HG03469 (cell line): ENCODE results near the gene HILPDA.
"Not testable (repeated sequence)": the region's sequence is repeated elsewhere in the genome, so short reads cannot be mapped to it uniquely, and the experiment has no call there.

Source experiments
- ATAC-seq: cut with Tn5 transposase; IDR thresholded peaks from one replicate; pipeline ENCODE4 v1.9.1; 2021; ENCODE audit warnings: mild to moderate bottlenecking, moderate library complexity, moderate number of reproducible peaks; ENCODE audit not compliant: unreplicated experiment

HILPDA gene

DNA sequence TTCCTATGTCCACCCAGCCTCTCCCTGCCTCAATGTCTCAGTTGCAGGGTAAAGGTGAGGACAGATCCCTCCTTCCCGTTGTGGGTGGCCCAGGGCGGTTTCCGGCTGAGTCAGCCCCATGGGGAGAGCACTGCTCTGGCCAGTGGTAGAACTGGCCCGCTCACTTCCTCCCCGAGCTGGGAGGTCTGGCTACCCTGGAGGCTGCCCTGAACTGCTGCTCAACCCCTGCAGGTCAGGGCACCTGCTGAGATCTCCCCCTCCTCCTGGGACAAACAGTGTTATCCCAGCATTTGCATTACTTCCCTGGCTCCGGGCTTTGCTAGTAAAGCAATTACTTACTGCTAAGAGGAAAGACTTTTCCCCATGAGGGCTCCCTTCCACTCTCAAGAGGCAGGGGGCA is 24.5 kb upstream of the HILPDA start:
- no peak for ATAC-seq

DNA sequence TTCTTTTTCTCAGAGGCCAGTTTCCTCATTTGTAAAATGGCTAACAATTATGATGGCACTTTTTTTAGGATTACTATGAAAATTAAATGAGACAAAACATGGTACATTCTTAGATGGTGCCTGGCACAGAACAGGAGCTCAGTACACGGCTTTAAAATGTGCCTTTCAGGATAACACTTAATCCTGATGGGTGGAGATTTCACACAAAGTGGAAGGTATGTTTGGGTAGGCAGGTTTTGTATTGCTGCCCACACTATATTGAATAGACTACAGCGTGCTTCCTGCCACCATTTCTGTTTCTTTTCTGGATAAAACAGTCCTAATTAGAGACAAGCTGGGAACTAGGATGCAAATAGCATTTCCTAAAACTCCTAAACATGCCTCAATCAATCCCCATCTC is 23.9 kb upstream of the HILPDA start:
- ATAC-seq, result no peak

DNA sequence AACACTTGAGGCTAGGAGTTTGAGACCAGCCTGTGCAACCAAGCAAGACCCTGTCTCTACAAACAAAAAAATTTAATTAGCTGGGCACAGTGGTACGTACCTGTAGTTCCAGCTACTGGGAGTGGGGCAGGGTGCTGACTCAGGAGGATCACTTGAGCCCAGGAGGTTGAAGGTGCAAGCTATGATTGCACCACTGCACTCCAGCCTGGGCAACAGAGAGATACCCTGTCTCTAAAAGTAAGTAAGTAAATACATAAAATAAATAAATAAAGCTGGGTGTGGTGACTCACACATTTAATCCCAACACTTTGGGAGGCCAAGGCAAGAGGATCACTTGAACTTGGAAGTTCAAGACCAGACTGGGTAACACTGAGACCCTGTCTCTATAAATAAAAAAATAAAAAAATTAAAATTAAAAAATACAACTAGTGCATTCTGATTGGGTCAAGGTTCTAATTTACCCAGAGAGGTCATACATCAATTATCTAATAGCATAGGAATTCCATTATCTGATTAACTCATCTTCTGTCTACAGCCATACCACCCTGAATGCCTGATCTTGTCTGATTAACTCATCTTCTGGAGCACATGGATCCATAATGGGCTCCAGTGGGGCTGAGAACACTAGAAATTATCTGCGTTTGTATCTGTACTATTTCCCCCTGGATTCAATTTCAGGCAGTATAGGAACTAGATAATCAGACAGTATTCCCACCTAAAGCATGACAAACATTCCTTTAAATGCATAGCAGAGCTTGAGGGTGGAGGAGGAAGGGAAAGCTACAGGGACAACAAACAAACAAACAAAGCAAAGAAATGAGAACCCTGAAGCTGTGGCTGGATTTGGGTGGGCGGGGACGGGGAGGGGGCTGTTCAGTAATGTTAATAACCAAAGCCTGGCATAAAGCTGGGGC is 21.0 kb upstream of the HILPDA start:
- ATAC-seq, result no peak

DNA sequence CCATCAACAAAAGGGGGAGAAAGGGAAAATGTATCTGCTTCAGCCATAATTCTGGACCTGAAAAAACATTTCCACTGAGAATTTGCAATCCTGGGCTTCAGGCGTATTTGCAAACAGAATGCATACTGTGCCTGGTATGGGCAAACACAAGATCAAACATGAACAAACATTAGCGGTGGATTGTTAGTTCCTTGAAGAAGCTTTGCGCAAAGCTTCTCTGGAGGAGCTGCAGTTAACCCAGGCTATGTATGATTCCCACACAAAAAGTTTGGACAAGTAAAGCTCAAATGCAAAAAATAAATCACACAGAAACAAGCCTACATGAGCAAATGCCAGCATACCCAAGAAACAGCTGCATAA is 20.4 kb upstream of the HILPDA start:
- ATAC-seq, result no peak

DNA sequence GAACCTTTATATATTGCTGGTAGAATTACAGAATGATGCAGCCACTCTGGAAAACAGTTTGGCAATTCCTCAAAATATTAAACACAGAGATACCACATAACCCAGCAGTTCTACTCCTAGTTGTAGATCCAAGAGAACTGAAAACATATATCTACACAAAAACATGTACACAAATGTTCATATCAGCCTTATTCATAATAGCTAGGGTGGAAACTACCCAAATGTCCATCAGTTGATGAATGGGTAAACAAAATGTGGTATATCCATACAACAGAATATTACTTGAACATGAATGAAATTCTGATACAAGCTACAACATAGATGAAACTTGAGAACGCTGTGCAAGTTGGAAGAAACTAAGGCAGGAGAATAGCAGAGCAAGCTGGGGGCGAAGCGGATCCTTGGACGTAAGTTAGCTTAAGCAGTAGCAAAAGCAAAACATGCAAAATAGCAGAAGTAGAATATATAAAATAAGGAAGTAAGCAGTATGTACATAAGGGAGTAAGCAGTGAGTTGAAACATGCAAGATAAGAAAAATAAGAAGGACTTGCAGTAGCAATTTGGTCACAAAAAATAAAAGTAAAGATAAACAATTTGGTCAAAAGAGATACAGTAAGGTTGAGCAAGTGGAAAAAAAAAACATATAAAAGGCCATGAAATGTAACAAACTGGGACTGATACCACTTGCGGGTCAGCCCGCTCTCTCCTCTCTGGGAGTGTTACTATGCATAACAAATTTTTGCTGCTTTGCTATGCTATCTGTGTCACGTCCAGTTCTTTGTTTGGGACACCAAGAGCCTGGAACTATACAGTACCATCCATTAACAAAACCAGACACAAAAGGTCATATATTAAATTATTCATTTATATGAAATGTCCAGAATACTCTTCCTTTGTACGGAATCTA is 18.0 kb upstream of the HILPDA start:
- no peak for ATAC-seq

DNA sequence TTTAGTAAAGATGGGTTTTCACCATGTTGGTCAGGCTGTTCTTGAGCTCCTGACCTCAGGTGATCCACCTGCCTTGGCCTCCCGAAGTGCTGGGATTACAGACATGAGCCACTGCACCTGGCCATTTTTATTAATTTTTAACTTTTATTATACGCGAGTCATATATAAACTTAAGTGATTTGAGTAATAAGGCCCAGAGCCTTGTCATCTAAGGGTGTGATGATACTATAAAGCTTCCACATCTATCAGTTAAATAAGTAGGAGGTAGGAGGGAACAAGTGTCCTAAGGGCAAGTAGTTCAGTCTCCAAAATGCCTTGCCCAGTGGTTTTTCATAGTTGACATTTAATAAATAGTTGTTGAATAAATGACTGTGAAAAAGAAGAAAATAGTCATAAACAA is 13.3 kb upstream of the HILPDA start:
- ATAC-seq, result no peak

DNA sequence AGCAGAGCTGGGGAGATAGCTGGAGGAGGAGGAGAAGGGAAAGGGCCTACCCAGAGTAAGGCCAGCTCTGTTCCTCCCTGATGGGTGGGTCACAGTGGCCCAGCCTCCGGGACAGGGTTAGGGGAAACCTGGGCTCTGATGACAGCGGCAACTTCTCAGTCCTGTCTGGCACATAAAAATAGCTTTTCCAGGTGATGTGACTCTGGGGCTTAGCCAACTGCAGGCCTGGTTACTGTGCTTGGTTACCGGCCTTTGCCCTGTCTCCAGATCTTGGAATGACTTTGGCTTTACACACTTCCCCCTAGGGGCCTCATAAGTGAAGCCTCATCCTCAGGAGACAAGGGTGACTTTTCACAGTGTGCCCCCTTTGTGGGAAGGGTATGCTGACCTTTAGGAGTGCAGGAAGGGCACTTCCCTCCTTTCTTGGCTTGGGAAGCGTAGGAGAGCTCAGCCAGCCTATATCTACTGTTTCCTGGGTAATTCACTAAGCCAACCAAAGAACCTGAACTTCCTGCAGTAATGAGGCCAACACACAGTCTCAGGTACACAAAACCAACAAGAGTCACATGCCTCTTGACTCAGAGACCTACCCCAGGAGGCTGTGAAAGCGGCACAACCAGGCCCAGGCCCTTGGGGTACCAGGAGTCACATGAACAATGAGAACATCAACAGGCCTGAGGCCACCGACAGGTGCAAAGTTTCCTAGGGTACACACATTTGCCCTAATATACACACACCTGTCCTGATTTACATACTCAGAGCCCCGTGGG is 11.7 kb upstream of the HILPDA start:
- ATAC-seq, result no peak

DNA sequence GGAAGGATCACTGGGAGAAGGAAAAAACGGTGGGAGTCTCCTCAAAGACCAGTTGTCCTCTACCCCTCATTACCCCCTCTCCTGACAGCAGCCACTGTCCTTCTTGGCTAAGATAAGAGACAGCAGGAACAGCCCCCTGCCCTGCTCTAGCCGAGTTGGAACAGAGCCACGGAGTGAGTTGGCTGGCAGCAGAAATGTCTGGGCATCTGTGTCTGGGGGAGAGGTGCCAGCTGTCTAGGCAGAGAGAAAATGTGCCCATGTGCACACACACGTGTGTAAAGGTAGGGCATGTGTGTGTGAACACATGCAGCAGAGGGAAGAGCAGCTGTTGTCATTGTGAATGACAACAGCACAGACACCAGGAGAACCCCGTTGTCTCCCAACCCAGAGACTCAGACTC is 9.4 kb upstream of the HILPDA start:
- ATAC-seq, result no peak

DNA sequence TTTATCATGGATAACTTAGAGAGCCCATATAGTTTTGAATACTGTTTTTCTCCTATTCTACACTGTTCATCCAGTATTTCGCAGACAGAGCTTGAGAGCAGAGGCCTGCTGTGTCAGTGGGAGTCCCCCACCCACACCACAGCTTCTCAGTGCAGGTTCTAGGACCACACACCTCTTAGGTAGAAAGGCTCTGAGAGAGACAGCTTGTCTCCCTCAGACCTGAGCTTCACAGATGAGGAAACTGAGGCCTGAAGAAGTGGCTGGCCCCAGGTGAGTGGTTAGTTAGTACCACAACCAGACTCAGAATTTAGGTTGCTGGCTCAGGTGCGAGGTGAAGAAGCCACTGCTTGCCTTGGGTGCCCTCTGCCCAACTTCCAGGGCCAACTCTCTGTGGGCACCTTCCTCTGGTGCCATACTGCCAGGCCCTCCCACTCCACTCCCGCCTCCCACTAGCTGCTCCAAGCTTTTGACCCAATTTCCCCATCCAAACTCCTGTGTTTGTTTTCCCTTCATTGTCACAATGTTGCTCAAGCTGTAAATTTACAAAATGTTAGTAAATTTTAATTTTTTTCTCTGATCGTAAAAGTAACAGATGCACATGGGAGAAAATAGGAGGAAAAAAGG is 7.6 kb upstream of the HILPDA start:
- ATAC-seq, result no peak

DNA sequence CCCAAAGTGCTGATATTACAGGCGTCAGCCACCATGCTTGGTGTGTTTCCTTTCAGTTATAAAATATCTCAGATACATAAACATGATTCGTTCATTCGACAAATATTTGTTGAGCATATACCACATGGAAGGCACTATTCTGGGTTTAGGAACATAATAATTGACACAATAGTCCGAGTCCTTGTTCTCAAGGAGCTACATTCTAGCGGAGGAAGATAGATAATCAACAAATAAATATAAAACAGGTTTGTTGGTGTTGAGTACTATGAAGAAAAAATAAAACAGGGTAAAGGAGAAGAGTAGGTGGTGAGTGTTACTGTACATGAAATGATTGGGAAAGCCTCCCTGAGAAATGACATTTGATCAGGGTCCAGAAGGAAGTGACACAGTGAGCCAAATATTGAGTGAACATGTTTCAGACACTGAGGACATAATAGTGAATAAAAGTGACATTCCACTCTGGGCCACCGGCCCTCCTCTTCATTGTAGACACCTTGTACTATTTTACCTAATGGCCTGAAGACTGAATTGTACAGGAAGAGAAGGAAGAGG is 6.9 kb upstream of the HILPDA start:
- ATAC-seq, result no peak

DNA sequence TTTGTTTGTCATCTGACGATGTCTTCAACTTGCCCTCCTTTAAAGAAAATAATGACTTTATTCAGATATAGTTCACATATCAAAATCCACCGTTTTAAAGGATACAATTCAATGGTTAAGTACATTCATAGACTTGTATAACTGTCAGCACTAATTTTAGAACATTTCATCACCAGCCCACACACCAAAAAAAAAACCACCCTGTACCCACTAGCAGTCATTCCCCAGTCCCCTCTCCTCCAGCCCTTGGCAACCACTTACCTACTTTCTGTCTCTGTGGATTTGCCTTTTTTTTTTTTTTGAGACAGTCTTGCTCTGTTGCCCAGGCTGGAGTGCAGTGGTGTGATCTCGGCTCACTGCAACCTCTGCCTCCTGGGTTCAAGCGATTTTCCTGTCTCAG is 5.3 kb upstream of the HILPDA start:
- ATAC-seq, result no peak

DNA sequence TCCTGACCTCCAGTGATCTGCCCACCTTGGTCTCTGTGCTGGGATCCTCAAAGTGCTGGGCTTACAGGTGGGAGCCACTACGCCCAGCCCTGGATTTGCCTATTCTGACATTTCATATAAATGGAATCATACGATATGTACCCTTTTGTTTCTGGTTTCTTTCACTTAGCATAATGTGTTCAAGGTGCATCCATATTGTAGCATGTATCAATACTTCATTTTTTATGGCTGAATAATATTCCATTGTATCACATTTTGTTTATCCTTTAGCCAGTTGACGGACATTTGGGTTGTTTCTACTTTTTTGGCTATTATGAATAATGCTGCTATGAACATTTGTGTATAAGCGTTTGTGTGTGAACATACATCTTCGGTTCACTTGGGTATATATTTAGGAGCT is 4.8 kb upstream of the HILPDA start:
- ATAC-seq, result no peak

DNA sequence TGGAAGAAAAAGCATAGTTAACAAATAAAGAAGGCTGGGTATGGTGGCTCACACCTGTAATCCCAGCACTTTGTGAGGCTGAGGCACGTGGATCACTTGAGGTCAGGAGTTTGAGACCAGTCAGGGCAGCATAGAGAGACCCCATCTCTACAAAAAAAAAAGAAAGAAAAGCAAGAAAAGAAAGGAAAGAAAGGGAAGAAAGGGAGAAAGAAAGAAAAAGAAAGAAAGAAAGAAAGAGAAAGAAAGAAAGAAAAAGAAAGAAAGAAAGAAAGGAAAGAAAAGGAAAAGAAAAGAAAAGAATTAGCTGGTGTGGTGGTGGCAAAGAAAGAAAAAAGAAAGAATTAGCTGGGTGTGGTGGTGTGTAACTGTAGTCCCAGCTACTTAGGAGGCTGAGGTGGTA is 3.1 kb upstream of the HILPDA start:
- ATAC-seq, result no peak

DNA sequence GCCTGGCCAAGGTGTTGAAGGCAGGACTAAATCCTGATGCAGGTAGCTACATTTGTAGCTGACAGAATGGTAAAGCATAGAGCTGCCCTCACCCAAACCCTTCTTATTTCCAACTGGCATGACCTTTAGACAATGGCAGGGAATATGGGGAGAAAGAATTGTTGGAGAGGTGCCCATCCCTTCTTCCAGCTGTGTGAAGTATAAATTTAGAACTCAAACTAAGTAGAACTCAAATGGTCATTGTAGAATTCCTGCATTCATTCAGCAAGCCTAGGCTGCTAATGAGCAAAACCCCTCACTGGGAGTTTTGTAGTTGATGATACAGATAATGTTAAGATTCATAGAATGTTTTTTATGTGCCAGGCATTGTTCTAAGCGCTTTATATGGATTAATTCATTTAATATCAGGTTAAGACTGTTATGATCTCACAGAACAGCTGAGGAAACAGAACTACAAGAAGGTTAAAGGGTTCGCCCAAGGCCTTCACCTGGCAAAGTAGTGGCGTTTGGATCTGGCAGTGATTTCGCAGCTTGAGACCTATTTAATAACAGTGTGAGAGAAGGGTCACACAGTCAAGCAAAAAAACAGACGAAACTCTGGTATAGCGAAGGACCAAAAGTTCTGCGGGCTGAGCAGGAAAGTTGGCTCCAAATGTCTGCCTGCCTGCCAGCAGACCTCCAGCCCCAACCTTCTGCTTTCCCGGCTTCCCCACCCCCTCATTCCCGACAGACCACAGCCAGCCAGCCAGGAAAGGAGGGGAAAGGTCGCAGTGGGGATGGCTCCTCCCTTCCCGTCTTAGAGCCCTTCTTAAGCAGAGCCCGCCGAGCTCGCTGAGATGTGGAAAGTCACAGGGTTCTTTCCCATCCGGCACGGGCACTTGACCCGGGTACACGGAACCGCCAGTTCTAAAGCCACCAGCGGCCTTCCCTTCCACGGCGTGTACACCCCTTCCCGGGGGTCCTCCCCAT is 1.6 kb upstream of the HILPDA start:
- no peak for ATAC-seq

DNA sequence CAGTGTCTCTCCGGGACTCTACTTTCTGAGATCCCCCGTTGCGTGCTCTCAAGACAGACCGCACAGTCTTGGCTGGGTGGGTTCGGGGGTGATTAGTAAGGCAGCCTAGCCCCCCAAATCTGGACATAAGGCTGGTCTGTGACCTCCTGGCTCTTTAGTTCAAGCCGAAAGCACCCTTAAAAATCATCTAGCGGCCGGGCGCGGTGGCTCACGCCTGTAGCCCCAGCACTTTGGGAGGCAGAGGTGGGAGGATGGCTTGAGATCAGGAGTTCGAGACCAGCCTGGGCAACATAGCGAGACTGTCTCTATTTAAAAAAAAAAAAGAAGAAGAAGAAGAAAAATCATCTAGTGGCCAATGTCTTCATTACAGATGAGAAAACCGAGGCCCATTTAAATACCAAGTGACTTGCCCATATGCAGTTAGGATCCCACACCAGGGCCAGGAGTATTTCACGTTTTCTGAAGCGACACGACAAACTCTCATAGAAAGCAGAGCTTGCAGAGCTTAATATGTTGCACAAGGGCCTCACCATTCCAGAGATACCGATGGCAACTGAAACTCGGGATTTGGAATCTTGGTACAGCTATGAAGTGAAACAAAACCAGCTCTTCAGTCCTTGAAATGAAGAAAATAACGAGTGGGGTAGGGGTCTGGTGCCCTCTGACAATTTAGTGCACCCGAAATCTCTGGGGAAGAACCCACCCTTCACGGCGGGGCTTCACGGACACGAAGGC is 703 bp upstream of the HILPDA start:
- no peak for ATAC-seq

DNA sequence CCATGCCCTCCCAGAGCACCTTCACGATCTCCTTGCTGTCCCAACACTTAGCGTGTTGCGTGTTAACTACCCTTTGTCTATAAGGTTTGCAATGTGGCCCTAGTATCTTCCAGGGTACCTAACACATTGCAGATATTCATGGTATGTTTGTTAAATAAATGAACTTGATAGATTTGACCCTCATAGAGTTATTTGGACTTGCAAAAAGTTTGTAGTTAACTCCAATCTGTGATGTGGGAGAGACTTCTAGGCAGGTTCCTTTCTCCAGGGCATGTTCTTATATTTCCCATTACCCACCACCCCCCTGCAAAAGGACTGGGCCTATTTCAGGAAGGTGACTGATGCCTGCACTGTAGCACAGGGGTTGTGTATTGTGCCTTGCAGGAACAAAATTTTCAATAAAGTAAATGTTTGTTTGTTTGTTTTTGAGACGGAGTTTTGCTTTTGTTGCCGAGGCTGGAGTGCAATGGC is 612 bp downstream of the HILPDA start:
- no peak for ATAC-seq

DNA sequence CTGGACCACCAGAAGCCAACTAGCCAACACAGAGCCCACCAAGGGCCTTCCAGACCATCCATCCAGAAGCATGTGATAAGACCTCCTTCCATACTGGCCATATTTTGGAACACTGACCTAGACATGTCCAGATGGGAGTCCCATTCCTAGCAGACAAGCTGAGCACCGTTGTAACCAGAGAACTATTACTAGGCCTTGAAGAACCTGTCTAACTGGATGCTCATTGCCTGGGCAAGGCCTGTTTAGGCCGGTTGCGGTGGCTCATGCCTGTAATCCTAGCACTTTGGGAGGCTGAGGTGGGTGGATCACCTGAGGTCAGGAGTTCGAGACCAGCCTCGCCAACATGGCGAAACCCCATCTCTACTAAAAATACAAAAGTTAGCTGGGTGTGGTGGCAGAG is 1.7 kb downstream of the HILPDA start:
- not testable (repeated sequence) for ATAC-seq

DNA sequence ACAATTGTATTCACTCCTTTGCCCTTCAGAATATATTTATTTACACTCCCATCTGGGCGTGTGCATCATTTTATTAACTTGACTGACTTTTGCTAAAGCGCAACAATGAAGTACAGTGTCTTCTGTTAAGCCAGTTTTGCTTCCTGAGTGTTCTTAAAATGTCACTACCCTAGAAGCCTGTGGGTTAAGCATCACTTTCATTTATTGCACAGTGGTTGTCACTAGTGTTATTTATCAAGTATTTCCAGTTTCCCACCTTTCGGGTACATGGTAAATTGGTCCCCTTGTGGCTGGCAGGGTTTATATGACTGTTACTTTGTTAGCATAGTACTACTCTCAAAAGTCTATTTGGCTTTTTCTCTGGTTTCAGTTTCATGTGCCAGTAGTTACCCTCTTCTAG is 3.3 kb downstream of the HILPDA start:
- peak; percentile 27 for ATAC-seq
